VCaP (cell line): ENCODE results near the gene PDLIM4.

Experiments used
- H3K27ac ChIP-seq: fragments of 450-650 bp; 2 replicates; pipeline ENCODE4 v1.5.1; 2017
- CTCF ChIP-seq: fragments of 450-650 bp; conservative IDR thresholded peaks from 2 replicates; pipeline ENCODE4 v1.5.1; 2017; ENCODE audit warnings: mild to moderate bottlenecking, moderate library complexity

PDLIM4 gene

GRCh38 chr5:132222649-132223038 lies 34.9 kb upstream of the PDLIM4 start:
- TF ChIP-seq CTCF: no peak
- no peak overlapping the region for H3K27ac ChIP-seq

GRCh38 chr5:132223861-132224260 lies 33.6 kb upstream of the PDLIM4 start:
- no peak overlapping the region for H3K27ac ChIP-seq
- TF ChIP-seq CTCF: no peak

GRCh38 chr5:132224716-132225115 lies 32.8 kb upstream of the PDLIM4 start:
- H3K27ac ChIP-seq: no peak overlapping the region

GRCh38 chr5:132225165-132226032 lies 32.1 kb upstream of the PDLIM4 start:
- no peak overlapping the region for H3K27ac ChIP-seq
- no peak for TF ChIP-seq CTCF

More at GRCh38 chr5:132224716-132225115, 32.8 kb upstream of the PDLIM4 start:
- TF ChIP-seq CTCF: no peak

- H3K27ac ChIP-seq: peak overlapping the region; percentile 69; the same call in 1 of the 2 replicates
- no peak for TF ChIP-seq CTCF
Measured at GRCh38 chr5:132226516-132227234, 30.8 kb upstream of the PDLIM4 start.

GRCh38 chr5:132227235-132227484 lies 30.3 kb upstream of the PDLIM4 start:
- no peak for TF ChIP-seq CTCF
- H3K27ac ChIP-seq: peak overlapping the region; percentile 69; the same call in 1 of the 2 replicates

GRCh38 chr5:132227485-132228240 lies 29.8 kb upstream of the PDLIM4 start, which contains the start of gene P4HA2:
Gene P4HA2 (minus strand): TSS chr5:132227853. CDS start chr5:132218626, 9,227 bp downstream.
- TF ChIP-seq CTCF: peak; percentile 7; the same call in 1 of the 2 replicates
- H3K27ac ChIP-seq: peak within 1 kb of the TSS; percentile 69; the same call in 1 of the 2 replicates
